ENCODE data around the gene WDR36. TPM values are rescaled to one million over a fixed set of nuclear protein-coding genes. Genes with fewer than 3 reads are reported as not detected.
"Not testable (repeated sequence)": the region's sequence is repeated elsewhere in the genome, so short reads cannot be mapped to it uniquely, and the experiment has no call there.

Gene WDR36
- total RNA-seq, 1 donor from 2014 or later: 31.0 TPM

- Mint-ChIP-seq H3K36me3 (ENCODE audit: low read depth) (no peaks in the 10 kb centered on the region), H3K27me3 (ENCODE audit: low read depth) (no peaks in the 10 kb centered on the region), H3K27ac (ENCODE audit: unreplicated experiment) (peak overlapping the region; percentile 96), H3K4me3 (no peak overlapping the region), H3K9me3 (no peaks in the 10 kb centered on the region), H3K4me1 (peaks cover 30% of the 10 kb centered on the region)
- TF ChIP-seq CTCF (conservative IDR thresholded peaks at IDR 0.05): no peak
- no peak for DNase-seq (ENCODE audit: low read depth, low spot score)
Observed at GRCh38 chr5:111134864-111135263, 42.7 kb downstream of the WDR36 start.

- no peaks in the 10 kb centered on the region for H3K27me3 Mint-ChIP-seq (ENCODE audit: low read depth)
- H3K4me3 Mint-ChIP-seq: no peak overlapping the region
- no peaks in the 10 kb centered on the region for H3K9me3 Mint-ChIP-seq
- no peaks in the 10 kb centered on the region for H3K36me3 Mint-ChIP-seq (ENCODE audit: low read depth)
- TF ChIP-seq CTCF (conservative IDR thresholded peaks at IDR 0.05): no peak
- peak; percentile 14 for DNase-seq (ENCODE audit: low read depth, low spot score)
- peak overlapping the region; percentile 96 for H3K27ac Mint-ChIP-seq (ENCODE audit: unreplicated experiment)
- H3K4me1 Mint-ChIP-seq: peaks cover 30% of the 10 kb centered on the region
Observed at GRCh38 chr5:111135363-111135762, 43.2 kb downstream of the WDR36 start.

- H3K4me3 Mint-ChIP-seq: no peak overlapping the region
- H3K36me3 Mint-ChIP-seq (ENCODE audit: low read depth): no peaks in the 10 kb centered on the region
- H3K4me1 Mint-ChIP-seq: peaks cover 30% of the 10 kb centered on the region
- no peak for TF ChIP-seq CTCF (conservative IDR thresholded peaks at IDR 0.05)
- H3K27ac Mint-ChIP-seq (ENCODE audit: unreplicated experiment): peak overlapping the region; percentile 86
- no peak for DNase-seq (ENCODE audit: low read depth, low spot score)
- H3K27me3 Mint-ChIP-seq (ENCODE audit: low read depth): peaks cover 2% of the 10 kb centered on the region
- H3K9me3 Mint-ChIP-seq: no peaks in the 10 kb centered on the region
Observed at GRCh38 chr5:111135946-111136345, 43.8 kb downstream of the WDR36 start.

- DNase-seq (ENCODE audit: low read depth, low spot score): no peak
- H3K4me3 Mint-ChIP-seq: no peak overlapping the region
- H3K9me3 Mint-ChIP-seq: peaks cover 2% of the 10 kb centered on the region
- no peak overlapping the region for H3K27ac Mint-ChIP-seq (ENCODE audit: unreplicated experiment)
- H3K36me3 Mint-ChIP-seq (ENCODE audit: low read depth): no peaks in the 10 kb centered on the region
- no peak for TF ChIP-seq CTCF (conservative IDR thresholded peaks at IDR 0.05)
- H3K4me1 Mint-ChIP-seq: peaks cover 25% of the 10 kb centered on the region
- peaks cover 2% of the 10 kb centered on the region for H3K27me3 Mint-ChIP-seq (ENCODE audit: low read depth)
Observed at GRCh38 chr5:111138096-111138495, 45.9 kb downstream of the WDR36 start.

- H3K9me3 Mint-ChIP-seq; H3K4me1 Mint-ChIP-seq; DNase-seq (ENCODE audit: low read depth, low spot score); H3K4me3 Mint-ChIP-seq; H3K27ac Mint-ChIP-seq (ENCODE audit: unreplicated experiment); H3K27me3 Mint-ChIP-seq (ENCODE audit: low read depth); H3K36me3 Mint-ChIP-seq (ENCODE audit: low read depth): not testable (repeated sequence)
Observed at GRCh38 chr5:111141471-111141870, 49.3 kb downstream of the WDR36 start.

- no peak overlapping the region for H3K27ac Mint-ChIP-seq (ENCODE audit: unreplicated experiment)
- no peaks in the 10 kb centered on the region for H3K4me1 Mint-ChIP-seq
- H3K4me3 Mint-ChIP-seq: no peak overlapping the region
- H3K9me3 Mint-ChIP-seq: peaks cover 2% of the 10 kb centered on the region
- DNase-seq (ENCODE audit: low read depth, low spot score): no peak
- H3K36me3 Mint-ChIP-seq (ENCODE audit: low read depth): no peaks in the 10 kb centered on the region
- no peak for TF ChIP-seq CTCF (conservative IDR thresholded peaks at IDR 0.05)
- H3K27me3 Mint-ChIP-seq (ENCODE audit: low read depth): peaks cover 9% of the 10 kb centered on the region
Observed at GRCh38 chr5:111142932-111143331, 50.8 kb downstream of the WDR36 start.
